GM19372 (cell line): ENCODE data around the gene LBX1.

ENCODE experiments used
- ATAC-seq: cut with Tn5 transposase; IDR thresholded peaks from one replicate; pipeline ENCODE4 v1.9.1; 2021; ENCODE audit warnings: mild to moderate bottlenecking, low read depth, moderate library complexity; ENCODE audit not compliant: unreplicated experiment

LBX1 gene

GRCh38 chr10:101229266-101230182 lies at the start of gene LBX1:
Gene LBX1, minus strand, starts transcription at chr10:101229463. Its CDS starts 648 bp downstream, at chr10:101228815.
- ATAC-seq, result no peak

GRCh38 chr10:101273741-101274140 lies 44.5 kb upstream of the LBX1 start:
- no peak for ATAC-seq

GRCh38 chr10:101273330-101273729 lies 44.1 kb upstream of the LBX1 start:
- ATAC-seq, result no peak

- no peak for ATAC-seq
Observed at GRCh38 chr10:101272229-101272868, 43.1 kb upstream of the LBX1 start.

GRCh38 chr10:101270763-101271162 lies 41.5 kb upstream of the LBX1 start:
- no peak for ATAC-seq

- no peak for ATAC-seq
Observed at GRCh38 chr10:101267776-101268175, 38.5 kb upstream of the LBX1 start.

- no peak for ATAC-seq
Observed at GRCh38 chr10:101267290-101267680, 38.0 kb upstream of the LBX1 start.

GRCh38 chr10:101266381-101267289 lies 37.4 kb upstream of the LBX1 start:
- ATAC-seq, result no peak

- no peak for ATAC-seq
Observed at GRCh38 chr10:101263150-101263752, 34.0 kb upstream of the LBX1 start.

GRCh38 chr10:101262147-101262546 lies 32.9 kb upstream of the LBX1 start:
- ATAC-seq, result no peak

- ATAC-seq, result no peak
Observed at GRCh38 chr10:101261702-101262101, 32.4 kb upstream of the LBX1 start.

- ATAC-seq, result no peak
Observed at GRCh38 chr10:101260764-101261481, 31.7 kb upstream of the LBX1 start.

- ATAC-seq, result no peak
Observed at GRCh38 chr10:101258179-101258885, 29.1 kb upstream of the LBX1 start.

GRCh38 chr10:101257491-101257890 lies 28.2 kb upstream of the LBX1 start:
- ATAC-seq, result no peak

- ATAC-seq, result no peak
Observed at GRCh38 chr10:101257084-101257483, 27.8 kb upstream of the LBX1 start.

- ATAC-seq, result no peak
Observed at GRCh38 chr10:101256387-101256786, 27.1 kb upstream of the LBX1 start.

- ATAC-seq, result no peak
Observed at GRCh38 chr10:101250136-101250535, 20.9 kb upstream of the LBX1 start.

GRCh38 chr10:101249171-101249581 lies 19.9 kb upstream of the LBX1 start:
- no peak for ATAC-seq

- no peak for ATAC-seq
Observed at GRCh38 chr10:101246639-101247038, 17.4 kb upstream of the LBX1 start.
